GM23248 (cell line): Measurements from ENCODE around the gene REG4. TPM values are rescaled to one million over a fixed set of nuclear protein-coding genes. Genes with fewer than 3 reads are reported as not detected.

ENCODE experiments used
- DNase-seq: peaks from one replicate; pipeline ENCODE4 v3.0.0-alpha.2; 2015
- H2AFZ ChIP-seq: fragments of 200-600 bp; sonication (generic); 2 replicates; pipeline ENCODE4 v1.6.1; 2016; ENCODE audit warnings: antibody characterized with exemption
- H3F3A ChIP-seq: fragments of 200-600 bp; sonication (generic); 2 replicates; pipeline ENCODE4 v1.6.1; 2016; ENCODE audit warnings: mild to moderate bottlenecking, antibody characterized with exemption, mixed run types; ENCODE audit not compliant: insufficient read depth
- H3K27ac ChIP-seq: fragments of 200-600 bp; sonication (generic); 2 replicates; pipeline ENCODE4 v1.5.1; 2016; ENCODE audit warnings: mild to moderate bottlenecking
- H3K27me3 ChIP-seq: fragments of 200-600 bp; sonication (generic); replicated peaks from 2 replicates; pipeline ENCODE4 v1.6.1; 2016; ENCODE audit warnings: mild to moderate bottlenecking; ENCODE audit not compliant: insufficient read depth
- H3K36me3 ChIP-seq: fragments of 200-600 bp; sonication (generic); 2 replicates; pipeline ENCODE4 v1.6.1; 2016; ENCODE audit warnings: low read depth, mild to moderate bottlenecking
- H3K4me1 ChIP-seq: fragments of 200-600 bp; sonication (generic); 2 replicates; pipeline ENCODE4 v1.6.1; 2016; ENCODE audit warnings: mild to moderate bottlenecking; ENCODE audit not compliant: insufficient read depth
- H3K4me2 ChIP-seq: fragments of 200-600 bp; sonication (generic); one replicate; pipeline ENCODE4 v1.6.1; 2016; ENCODE audit warnings: mild to moderate bottlenecking; ENCODE audit not compliant: unreplicated experiment
- H3K4me3 ChIP-seq: fragments of 200-600 bp; sonication (generic); 2 replicates; pipeline ENCODE4 v1.5.1; 2016; ENCODE audit warnings: mild to moderate bottlenecking
- H3K79me2 ChIP-seq: fragments of 200-600 bp; sonication (generic); 2 replicates; pipeline ENCODE4 v1.6.1; 2016; ENCODE audit warnings: mild to moderate bottlenecking; ENCODE audit not compliant: insufficient read depth
- H3K9ac ChIP-seq: fragments of 200-600 bp; sonication (generic); 2 replicates; pipeline ENCODE4 v1.6.1; 2016; ENCODE audit warnings: mild to moderate bottlenecking
- H3K9me2 ChIP-seq: fragments of 200-600 bp; sonication (generic); 2 replicates; pipeline ENCODE4 v1.6.1; 2016; ENCODE audit warnings: mixed run types, mild to moderate bottlenecking, moderate library complexity; ENCODE audit not compliant: insufficient read depth
- H3K9me3 ChIP-seq: fragments of 200-600 bp; sonication (generic); one replicate; pipeline ENCODE4 v1.6.1; 2017; ENCODE audit warnings: low read depth
- H4K20me1 ChIP-seq: fragments of 200-600 bp; sonication (generic); 2 replicates; pipeline ENCODE4 v1.6.0; 2016; ENCODE audit not compliant: insufficient read depth
- EZH2 ChIP-seq: fragments of 200-600 bp; sonication (generic); IDR thresholded peaks from 2 replicates; pipeline ENCODE4 v1.6.1; 2018; ENCODE audit warnings: antibody characterized with exemption, mild to moderate bottlenecking; ENCODE audit not compliant: insufficient read depth, poor library complexity, severe bottlenecking
- EZH2phosphoT487 ChIP-seq: fragments of 200-600 bp; sonication (generic); IDR thresholded peaks from 2 replicates; pipeline ENCODE4 v1.6.1; 2018; ENCODE audit warnings: antibody characterized with exemption, moderate library complexity, mild to moderate bottlenecking, low read depth; ENCODE audit not compliant: insufficient read depth
- WGBS, 2 experiments: methylation state at CpG; one replicate each; pipeline ENCODE4 v1.1.6; 2015 to 2017; ENCODE audit warnings: low lambda C conversion rate in 2 of 2, low coverage in 1 of 2; ENCODE audit errors: missing lambda C conversion rate in 2 of 2; 5-methylcytosine and 5-hydroxymethylcytosine counted together
- in situ Hi-C: fragments of 300-500 bp; cut with MboI; formaldehyde crosslinking; loops from 2 replicates; pipeline ENCODE4 v1.15.0; 2020
- polyA plus RNA-seq: library from polyadenylated mRNA; unstranded; fragments of >200 nt; fragmentation: Nextera tagmentation; extraction: Ambion mirVana; gene quantifications from 2 replicates; pipeline ENCODE4 v1.2.1, GENCODE V29; 2016
- total RNA-seq: library from RNA; depleted of rRNA; stranded (reverse); fragments of >200 nt; shearing (Covaris generic); gene quantifications from 2 replicates; pipeline ENCODE4 v1.2.3, GENCODE V29; 2014

The REG4 gene
- total and polyA plus RNA-seq, 2 experiments from 2014 or later, result not detected

GRCh38 chr1:119815361-119815760, 4.1 kb upstream of the REG4 start:
- Histone ChIP-seq H3K4me3 (no peak overlapping the region), H3K27ac (no peak overlapping the region), H3K9ac (no peak overlapping the region), H2AFZ (no peak overlapping the region), H3K79me2 (no peaks in the 10 kb centered on the region), H3K27me3 (no peaks in the 10 kb centered on the region), H3K36me3 (no peaks in the 10 kb centered on the region), H3K4me1 (peaks cover 5% of the 10 kb centered on the region; the same call in 1 of the 2 replicates), H3K9me3 (no peaks in the 10 kb centered on the region), H4K20me1 (no peaks in the 10 kb centered on the region), H3K9me2 (no peaks in the 10 kb centered on the region), H3K4me2 (no peak overlapping the region), H3F3A (no peaks in the 10 kb centered on the region)
- 70 to 77% methylated on average over 3 of the region's 3 CpGs for WGBS, 2 experiments
- no peak for TF ChIP-seq EZH2
- TF ChIP-seq EZH2phosphoT487, result no peak
- in situ Hi-C loops, result no loop called here
- DNase-seq, result peak; percentile 23

- Histone ChIP-seq H3K36me3 (no peaks in the 10 kb centered on the region), H3K9ac (no peak overlapping the region), H3K27me3 (no peaks in the 10 kb centered on the region), H4K20me1 (no peaks in the 10 kb centered on the region), H3K4me1 (peaks cover 5% of the 10 kb centered on the region; the same call in 1 of the 2 replicates), H3K27ac (no peak overlapping the region), H2AFZ (no peak overlapping the region), H3K79me2 (no peaks in the 10 kb centered on the region), H3K9me3 (no peaks in the 10 kb centered on the region), H3F3A (no peaks in the 10 kb centered on the region), H3K9me2 (no peaks in the 10 kb centered on the region), H3K4me3 (no peak overlapping the region), H3K4me2 (no peak overlapping the region)
- DNase-seq, result no peak
- TF ChIP-seq EZH2phosphoT487 (no peak), EZH2 (no peak)
- in situ Hi-C loops, result no loop called here
- WGBS, 2 experiments, result 31 to 58% methylated on average over 1 of the region's 1 CpG
These were observed 3.0 kb upstream of the REG4 start for GRCh38 chr1:119814288-119814687.

GRCh38 chr1:119811985-119812557, 811 bp upstream of the REG4 start:
- DNase-seq, result no peak
- TF ChIP-seq EZH2phosphoT487 (no peak), EZH2 (no peak)
- 52 to 55% methylated on average over 2 of the region's 2 CpGs for WGBS, 2 experiments
- Histone ChIP-seq H3F3A (no peaks in the 10 kb centered on the region), H3K4me1 (peaks cover 5% of the 10 kb centered on the region; the same call in 1 of the 2 replicates), H2AFZ (no peak overlapping the region), H4K20me1 (no peaks in the 10 kb centered on the region), H3K27me3 (no peaks in the 10 kb centered on the region), H3K9me3 (no peaks in the 10 kb centered on the region), H3K4me2 (no peak overlapping the region), H3K9ac (no peak overlapping the region), H3K27ac (no peak overlapping the region), H3K79me2 (no peaks in the 10 kb centered on the region), H3K4me3 (no peak overlapping the region), H3K9me2 (no peaks in the 10 kb centered on the region), H3K36me3 (no peaks in the 10 kb centered on the region)
- in situ Hi-C loops, result no loop called here

- TF ChIP-seq EZH2phosphoT487 (no peak), EZH2 (no peak)
- in situ Hi-C loops, result no loop called here
- Histone ChIP-seq H3K9me2 (no peaks in the 10 kb centered on the region), H3K27ac (no peak overlapping the region), H2AFZ (0 out of 2 replicates have a peak overlapping the region, but pooled peaks have one; percentile 17), H3K9ac (no peak overlapping the region), H3K27me3 (no peaks in the 10 kb centered on the region), H3K4me1 (no peaks in the 10 kb centered on the region), H3K79me2 (no peaks in the 10 kb centered on the region), H3K9me3 (no peaks in the 10 kb centered on the region), H3K4me2 (no peak overlapping the region), H3K4me3 (no peak overlapping the region), H3K36me3 (no peaks in the 10 kb centered on the region), H3F3A (no peaks in the 10 kb centered on the region), H4K20me1 (no peaks in the 10 kb centered on the region)
- DNase-seq, result peak; percentile 71
- WGBS, 2 experiments, result 1 to 3% methylated on average over 6 of the region's 6 CpGs
These were observed 2.2 kb downstream of the REG4 start for GRCh38 chr1:119808972-119809550.
